Activated T-cell treated with anti-CD3 and anti-CD28 coated beads for 1 hour (primary cell): Measurements from ENCODE around the gene EMILIN2.
"Not testable (repeated sequence)": the region's sequence is repeated elsewhere in the genome, so short reads cannot be mapped to it uniquely, and the experiment has no call there.

Experiments used
- DNase-seq: peaks from one replicate; pipeline ENCODE4 v3.0.0-alpha.2; 2020; ENCODE audit warnings: low read depth

The EMILIN2 gene

GRCh38 chr18:2915486-2915885, 68.7 kb downstream of the EMILIN2 start:
- DNase-seq = not testable (repeated sequence)

- no peak for DNase-seq
Observed at GRCh38 chr18:2916184-2916583, 69.4 kb downstream of the EMILIN2 start.

- DNase-seq = no peak
Observed at GRCh38 chr18:2917259-2918047, 70.6 kb downstream of the EMILIN2 start.

- DNase-seq = no peak
Observed at GRCh38 chr18:2918761-2919550, 72.2 kb downstream of the EMILIN2 start.

GRCh38 chr18:2919600-2919999, 72.8 kb downstream of the EMILIN2 start:
- DNase-seq = no peak

- no peak for DNase-seq
Observed at GRCh38 chr18:2920027-2920426, 73.2 kb downstream of the EMILIN2 start.

- DNase-seq = no peak
Observed at GRCh38 chr18:2920546-2921343, 73.9 kb downstream of the EMILIN2 start.

GRCh38 chr18:2921778-2922177, 75.0 kb downstream of the EMILIN2 start:
- DNase-seq = no peak

- DNase-seq = no peak
Observed at GRCh38 chr18:2923464-2923863, 76.7 kb downstream of the EMILIN2 start.

- no peak for DNase-seq
Observed at GRCh38 chr18:2924920-2925319, 78.1 kb downstream of the EMILIN2 start.

GRCh38 chr18:2926528-2926927, 79.7 kb downstream of the EMILIN2 start:
- DNase-seq = no peak

GRCh38 chr18:2927745-2928144, 80.9 kb downstream of the EMILIN2 start:
- DNase-seq = no peak

GRCh38 chr18:2932247-2933181, 85.7 kb downstream of the EMILIN2 start:
- no peak for DNase-seq

- no peak for DNase-seq
Observed at GRCh38 chr18:2933995-2934394, 87.2 kb downstream of the EMILIN2 start.

- no peak for DNase-seq
Observed at GRCh38 chr18:2935438-2936192, 88.8 kb downstream of the EMILIN2 start.

GRCh38 chr18:2939317-2939716, 92.5 kb downstream of the EMILIN2 start:
- DNase-seq = no peak

- DNase-seq = no peak
Observed at GRCh38 chr18:2948038-2948437, 101.2 kb downstream of the EMILIN2 start.

- no peak for DNase-seq
Observed at GRCh38 chr18:2952605-2953004, 105.8 kb downstream of the EMILIN2 start.

- DNase-seq = no peak
Observed at GRCh38 chr18:2953935-2954653, 107.3 kb downstream of the EMILIN2 start.
